Natural killer cell treated with Interleukin-12 subunit alpha and Interleukin-12 subunit beta and Interleukin-15 and Interleukin-18, amount 100 ng/mL, for 72 hours (primary cell): ENCODE measurements around the gene CSNK1D. TPM values are rescaled to one million over a fixed set of nuclear protein-coding genes. Genes with fewer than 3 reads are reported as not detected.

ENCODE experiments used
- ATAC-seq, 2 donors: fragments of 150-1000 bp; cut with Tn5 transposase in 1 of 2; sonication (Bioruptor Pico), chemical (Tn5 transposase) in 1 of 2; 2 replicates each; pipeline ENCODE4 v1.10.0; 2021
- DNase-seq: peaks from one replicate; pipeline ENCODE4 v3.0.0; 2022; ENCODE audit warnings: low spot score
- H3K27ac Mint-ChIP-seq, 2 donors: 1 replicate in 1 of 2; 2 replicates in 1 of 2; pipeline ENCODE4 v1.8.0; 2022; ENCODE audit warnings: mixed read lengths in 2 of 2, mild to moderate bottlenecking in 1 of 2, moderate library complexity in 1 of 2
- H3K27me3 Mint-ChIP-seq, 2 donors: 1 replicate in 1 of 2; 2 replicates in 1 of 2; pipeline ENCODE4 v1.8.0; 2022; ENCODE audit warnings: mixed read lengths in 2 of 2
- H3K36me3 Mint-ChIP-seq: one replicate; pipeline ENCODE4 v1.8.0; 2022; ENCODE audit warnings: mixed read lengths
- H3K4me1 Mint-ChIP-seq, 2 donors: 1 replicate in 1 of 2; 2 replicates in 1 of 2; pipeline ENCODE4 v1.8.0; 2022; ENCODE audit warnings: low read depth in 2 of 2, mixed read lengths in 2 of 2, mild to moderate bottlenecking in 1 of 2
- H3K4me3 Mint-ChIP-seq: one replicate; pipeline ENCODE4 v1.8.0; 2022; ENCODE audit warnings: mixed read lengths
- H3K9me3 Mint-ChIP-seq: 2 replicates; pipeline ENCODE4 v1.8.0; 2022; ENCODE audit warnings: mixed read lengths
- total RNA-seq, 2 donors: library from RNA; stranded (reverse); gene quantifications; one replicate each; pipeline ENCODE4 v1.2.3, GENCODE V29; 2022

Gene CSNK1D
- total RNA-seq, 2 donors from 2014 or later: 160 to 215 TPM

DNA sequence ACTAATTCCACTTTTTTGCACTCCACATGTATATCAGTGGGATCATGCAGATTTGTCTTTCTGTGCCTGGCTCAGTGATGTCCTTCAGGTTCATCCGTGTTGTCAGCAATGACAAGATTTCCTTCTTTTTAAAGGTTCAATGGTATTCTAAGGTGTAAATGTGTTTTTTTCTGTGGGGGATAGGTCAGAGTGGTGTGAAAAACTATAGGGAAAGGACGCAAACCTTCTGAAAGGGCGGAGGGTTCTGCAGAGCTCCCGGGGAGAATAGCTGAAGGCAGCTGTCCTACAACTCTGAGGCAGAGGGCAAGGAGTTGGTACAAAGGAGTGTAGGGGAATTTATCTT is 21.9 kb upstream of the CSNK1D start:
- DNase-seq (no peak), ATAC-seq (no peak)
- Mint-ChIP-seq H3K27ac (peak overlapping the region in 1 of 2 donors; percentile 1), H3K27me3 (no peaks in the 10 kb centered on the region), H3K4me1 (peaks cover 48 to 53% of the 10 kb centered on the region in 2 donors), H3K36me3 (no peaks in the 10 kb centered on the region), H3K9me3 (no peaks in the 10 kb centered on the region), H3K4me3 (no peak overlapping the region)

DNA sequence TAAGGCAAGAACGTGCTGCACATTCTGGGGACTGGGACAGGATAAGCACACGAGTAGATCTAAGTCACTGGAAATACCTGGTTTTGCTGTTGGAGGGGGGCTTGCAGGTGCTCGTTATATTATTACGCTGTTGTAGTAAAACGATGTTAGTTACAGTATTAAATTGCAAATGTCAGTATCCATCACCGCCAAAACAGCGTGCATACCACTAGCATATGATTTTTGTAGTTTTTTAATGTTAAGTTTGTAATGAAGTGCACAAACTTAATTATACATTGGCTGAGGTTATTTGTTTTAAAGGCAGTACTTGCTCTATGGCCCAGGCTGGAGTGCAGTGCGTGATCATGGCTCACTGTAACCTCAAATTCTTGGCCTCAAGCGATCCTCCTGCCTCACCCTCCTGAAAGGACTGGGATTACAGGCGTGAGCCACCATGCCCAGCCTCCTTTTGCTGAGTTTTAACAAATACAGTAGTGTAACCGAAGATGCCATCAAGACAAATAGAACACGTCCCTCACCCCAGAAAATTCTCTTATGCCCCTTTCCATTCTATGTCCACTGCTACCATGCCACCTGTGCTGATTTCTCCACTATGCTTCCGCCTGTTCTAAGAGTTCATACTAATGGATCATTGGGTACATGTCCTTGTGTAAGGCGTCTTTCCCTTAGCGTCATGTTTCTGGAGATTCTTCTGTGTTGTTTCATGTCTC is 20.7 kb upstream of the CSNK1D start:
- Mint-ChIP-seq H3K36me3 (no peaks in the 10 kb centered on the region), H3K9me3 (no peaks in the 10 kb centered on the region), H3K4me3 (peak overlapping the region; percentile 25), H3K27me3 (no peaks in the 10 kb centered on the region), H3K27ac (peak overlapping the region; percentile 9 to 13), H3K4me1 (peaks cover 36 to 42% of the 10 kb centered on the region in 2 donors)
- DNase-seq (no peak), ATAC-seq (no peak)

DNA sequence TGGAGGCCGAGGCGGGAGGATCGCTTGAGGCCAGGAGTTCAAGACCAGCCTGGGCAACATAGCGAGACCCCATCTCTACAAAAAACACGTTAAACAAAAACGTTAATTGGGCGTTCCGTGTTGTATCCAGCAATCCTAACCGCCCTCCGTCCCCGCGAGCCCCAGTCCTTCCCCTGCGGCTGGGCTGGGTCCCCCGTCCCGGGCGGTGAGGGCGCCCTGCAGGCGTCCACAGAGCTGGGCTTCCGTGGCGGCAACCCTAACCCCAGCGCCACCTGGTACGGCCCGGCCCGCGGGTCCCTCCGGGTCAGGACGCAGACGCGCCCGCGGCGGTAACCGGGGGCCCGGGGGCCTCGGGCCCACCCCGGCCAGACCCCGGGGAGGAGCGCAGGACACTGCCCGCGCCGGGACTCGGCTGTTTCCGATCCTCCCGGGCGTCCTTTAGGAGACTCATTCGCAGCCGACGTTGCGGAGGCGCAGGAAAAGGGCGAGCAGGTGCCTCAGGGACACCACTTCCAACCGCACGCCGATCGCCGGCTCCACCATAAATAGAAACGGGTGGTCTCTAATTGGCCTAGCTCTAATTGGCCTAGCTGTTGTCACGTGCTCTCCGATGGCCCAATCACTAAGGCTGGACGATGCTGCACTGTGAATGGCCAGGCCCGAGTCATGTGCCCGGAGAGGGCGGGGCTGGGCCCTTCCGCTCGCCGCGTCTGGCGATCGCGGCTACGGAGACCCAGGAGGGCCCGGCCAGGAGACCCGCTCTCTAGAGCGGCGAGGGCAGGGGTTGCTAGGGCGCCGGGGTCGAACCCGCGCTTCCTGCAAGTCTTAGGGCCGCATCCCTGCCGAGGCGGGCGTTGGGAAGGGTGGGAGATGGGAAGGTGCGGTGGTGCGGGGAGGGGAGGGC is 19.0 kb upstream of the CSNK1D start:
- peaks cover 19 to 28% of the 10 kb centered on the region in 2 donors for H3K4me1 Mint-ChIP-seq
- H3K36me3 Mint-ChIP-seq: no peaks in the 10 kb centered on the region
- H3K9me3 Mint-ChIP-seq: no peaks in the 10 kb centered on the region
- ATAC-seq (peak; percentile 97), DNase-seq (peak; percentile 97)
- no peaks in the 10 kb centered on the region for H3K27me3 Mint-ChIP-seq
- H3K4me3 Mint-ChIP-seq: peak overlapping the region; percentile 79
- peak overlapping the region; percentile 62 to 63 for H3K27ac Mint-ChIP-seq

- H3K36me3 Mint-ChIP-seq: no peaks in the 10 kb centered on the region
- no peaks in the 10 kb centered on the region for H3K9me3 Mint-ChIP-seq
- DNase-seq (no peak), ATAC-seq (no peak)
- peak overlapping the region; percentile 62 to 65 for H3K27ac Mint-ChIP-seq
- peaks cover 11 to 20% of the 10 kb centered on the region in 2 donors for H3K4me1 Mint-ChIP-seq
- H3K27me3 Mint-ChIP-seq: no peaks in the 10 kb centered on the region
- H3K4me3 Mint-ChIP-seq: peak overlapping the region; percentile 79
Observed at GRCh38 chr17:82291582-82292250, 18.2 kb upstream of the CSNK1D start.

DNA sequence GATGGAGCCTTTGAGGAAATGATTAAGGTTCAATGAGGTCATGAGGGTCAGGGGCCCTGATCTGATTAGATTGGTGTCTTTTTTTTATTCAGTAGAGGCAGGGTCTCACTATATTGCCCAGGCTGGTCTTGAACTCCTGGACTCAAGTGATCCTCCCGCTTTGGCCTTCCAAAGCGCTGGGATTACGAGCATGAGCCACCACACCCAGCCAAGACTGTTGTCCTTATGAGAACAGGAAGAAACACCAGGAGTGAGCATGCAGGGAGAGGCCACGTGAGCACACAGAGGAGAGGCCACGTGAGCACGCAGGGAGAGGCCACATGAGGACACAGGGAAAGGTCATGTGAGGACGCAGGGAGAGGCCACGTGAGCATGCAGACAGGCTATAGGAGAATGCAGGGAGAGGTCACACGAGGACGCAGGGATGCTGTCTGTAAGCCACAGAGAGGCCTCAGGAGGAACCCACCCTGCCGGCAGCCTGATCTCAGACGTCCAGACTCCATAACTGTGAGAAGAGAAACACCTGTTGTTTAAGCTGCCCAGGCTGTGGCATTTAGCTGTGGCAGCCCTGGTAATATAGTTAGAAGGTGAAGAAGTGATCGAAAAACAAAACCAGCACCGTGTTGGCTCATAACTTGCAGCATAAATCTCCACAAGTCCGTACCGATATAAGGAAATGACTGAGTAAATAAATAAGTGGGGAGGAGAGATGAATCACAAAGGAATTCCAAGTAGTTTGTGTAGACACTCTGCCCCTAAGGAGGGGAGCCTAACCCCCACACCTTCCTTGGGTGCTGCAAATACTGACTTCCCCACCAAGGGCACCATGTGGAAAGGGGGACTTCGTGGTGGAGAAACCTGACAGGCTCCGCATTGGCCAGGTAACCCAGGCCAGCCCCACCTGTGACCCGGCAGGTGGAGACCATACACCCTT is 14.6 kb upstream of the CSNK1D start:
- DNase-seq (no peak), ATAC-seq (no peak)
- Mint-ChIP-seq H3K27ac (no peak overlapping the region), H3K4me1 (peaks cover 7 to 11% of the 10 kb centered on the region in 2 donors), H3K27me3 (no peaks in the 10 kb centered on the region), H3K9me3 (no peaks in the 10 kb centered on the region), H3K4me3 (no peak overlapping the region), H3K36me3 (no peaks in the 10 kb centered on the region)

- Mint-ChIP-seq H3K27ac (no peak overlapping the region), H3K9me3 (no peaks in the 10 kb centered on the region), H3K36me3 (no peaks in the 10 kb centered on the region), H3K4me3 (no peak overlapping the region), H3K27me3 (no peaks in the 10 kb centered on the region), H3K4me1 (peaks cover 8 to 11% of the 10 kb centered on the region in 2 donors)
- DNase-seq: no peak
- ATAC-seq: no peak
Observed at GRCh38 chr17:82287013-82287867, 13.7 kb upstream of the CSNK1D start.

GRCh38 chr17:82285141-82285540 is 11.6 kb upstream of the CSNK1D start:
- Mint-ChIP-seq H3K4me3 (no peak overlapping the region), H3K9me3 (no peaks in the 10 kb centered on the region), H3K27me3 (no peaks in the 10 kb centered on the region), H3K27ac (no peak overlapping the region), H3K36me3 (no peaks in the 10 kb centered on the region), H3K4me1 (peaks cover 16 to 23% of the 10 kb centered on the region in 2 donors)
- ATAC-seq (no peak), DNase-seq (no peak)

- Mint-ChIP-seq H3K4me3 (peak overlapping the region; percentile 41), H3K36me3 (no peaks in the 10 kb centered on the region), H3K27me3 (no peaks in the 10 kb centered on the region), H3K9me3 (no peaks in the 10 kb centered on the region), H3K27ac (peak overlapping the region in 1 of 2 donors; percentile 70), H3K4me1 (peaks cover 19 to 23% of the 10 kb centered on the region in 2 donors)
- peak; percentile 69 to 74 for ATAC-seq
- DNase-seq: no peak
Observed at GRCh38 chr17:82283208-82283749, 9.8 kb upstream of the CSNK1D start.

DNA sequence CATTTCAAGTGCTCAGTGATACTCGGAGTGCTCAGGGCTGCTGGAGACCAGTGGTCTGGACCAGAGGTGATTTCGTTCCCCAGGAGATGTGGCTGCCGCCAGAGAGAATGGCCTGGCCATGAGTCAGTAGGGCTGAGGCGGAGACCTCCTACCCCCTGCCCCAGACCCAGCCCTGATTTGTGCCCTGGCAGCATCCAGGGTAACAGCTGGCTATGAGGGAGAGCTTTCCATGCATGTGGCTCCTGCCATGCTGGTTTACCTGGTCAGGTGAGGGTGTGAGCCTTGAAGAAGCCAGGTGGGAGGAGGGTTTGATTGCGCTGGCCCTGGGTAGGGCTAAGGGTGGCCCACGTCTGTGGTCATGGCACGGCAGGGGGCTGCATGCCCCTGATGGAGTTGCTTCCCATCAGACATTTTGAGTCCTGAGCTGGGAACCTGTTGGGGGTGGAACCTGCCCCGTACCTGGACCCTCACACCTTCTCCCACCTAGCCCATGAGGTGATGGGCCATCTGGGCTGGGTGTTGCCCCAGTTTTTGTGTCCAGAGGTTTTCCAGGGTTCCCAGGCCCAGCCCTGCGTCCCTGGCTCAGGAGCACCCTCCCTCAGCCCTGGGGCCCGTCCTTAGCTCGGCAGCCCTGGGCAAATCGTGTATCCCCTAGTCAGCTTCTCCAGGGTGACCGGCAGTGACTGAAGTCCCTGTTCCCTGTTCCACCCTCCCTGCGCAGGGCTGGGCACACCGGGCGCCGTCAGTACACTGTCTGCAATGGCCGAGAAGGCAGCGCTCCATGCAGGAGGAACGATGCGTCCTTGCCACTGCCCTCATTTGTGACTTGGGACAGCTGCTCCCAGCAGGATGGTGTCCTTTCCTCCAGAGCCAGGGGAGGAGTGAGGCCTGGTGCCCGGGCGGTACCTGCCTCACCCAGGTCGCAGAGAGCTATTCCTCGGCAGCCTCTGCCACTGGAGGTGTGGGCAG is 9.0 kb upstream of the CSNK1D start:
- H3K9me3 Mint-ChIP-seq: no peaks in the 10 kb centered on the region
- H3K27me3 Mint-ChIP-seq: no peaks in the 10 kb centered on the region
- H3K27ac Mint-ChIP-seq: peak overlapping the region in 1 of 2 donors; percentile 42
- H3K36me3 Mint-ChIP-seq: no peaks in the 10 kb centered on the region
- no peak overlapping the region for H3K4me3 Mint-ChIP-seq
- H3K4me1 Mint-ChIP-seq: peaks cover 19 to 23% of the 10 kb centered on the region in 2 donors
- DNase-seq (no peak), ATAC-seq (peak; percentile 48 to 65)

DNA sequence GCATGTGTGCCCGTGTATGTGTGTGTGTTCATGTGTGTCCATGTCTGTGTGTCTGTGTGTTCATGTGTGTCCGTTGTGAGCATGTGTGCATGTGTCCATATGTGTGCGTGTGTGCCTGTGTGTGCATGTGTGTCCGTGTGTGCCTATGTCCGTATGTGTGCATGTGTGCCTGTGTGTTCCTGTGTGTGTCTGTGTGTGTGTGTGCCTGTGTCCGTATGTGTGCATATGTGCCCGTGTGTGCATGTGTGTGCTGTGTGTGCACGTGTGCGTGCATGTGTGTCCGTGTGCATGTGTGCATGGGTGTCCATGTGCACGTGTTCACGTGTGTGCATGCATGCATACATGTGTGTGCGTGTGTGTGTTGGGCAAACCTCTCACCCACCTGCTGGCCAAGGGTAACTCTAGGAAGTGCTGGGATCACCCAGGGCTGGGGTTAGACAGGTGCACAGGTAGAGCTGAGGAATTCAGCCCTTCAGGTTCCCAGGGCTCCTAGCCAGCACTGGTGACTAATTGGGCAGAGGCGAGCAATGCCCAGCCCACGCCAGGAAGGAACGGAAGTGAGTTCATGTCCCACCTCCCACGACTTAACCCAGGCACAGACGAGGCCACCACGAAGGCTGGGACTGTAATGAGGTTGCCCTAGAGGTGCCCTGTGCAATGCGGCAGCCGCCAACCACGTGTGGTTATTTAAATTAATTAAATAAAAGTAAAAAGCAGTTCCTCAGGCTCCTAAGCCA is 8.2 kb upstream of the CSNK1D start:
- ATAC-seq: peak; percentile 91 to 95
- Mint-ChIP-seq H3K4me1 (peaks cover 19 to 28% of the 10 kb centered on the region in 2 donors), H3K27me3 (no peaks in the 10 kb centered on the region), H3K27ac (peak overlapping the region; percentile 42), H3K9me3 (no peaks in the 10 kb centered on the region), H3K4me3 (peak overlapping the region; percentile 58), H3K36me3 (no peaks in the 10 kb centered on the region)
- DNase-seq: peak; percentile 82

GRCh38 chr17:82281076-82281475 is 7.6 kb upstream of the CSNK1D start:
- Mint-ChIP-seq H3K27me3 (no peaks in the 10 kb centered on the region), H3K9me3 (no peaks in the 10 kb centered on the region), H3K36me3 (no peaks in the 10 kb centered on the region), H3K4me1 (peaks cover 19 to 28% of the 10 kb centered on the region in 2 donors), H3K27ac (peak overlapping the region in 1 of 2 donors; percentile 42), H3K4me3 (peak overlapping the region; percentile 58)
- DNase-seq (no peak), ATAC-seq (no peak)
